DMS79 treated with DMSO at 0.1 percent for 48 hours (cell line): ENCODE results near the gene ATP10A.
"Not testable (repeated sequence)": the region's sequence is repeated elsewhere in the genome, so short reads cannot be mapped to it uniquely, and the experiment has no call there.

Experiments
- DNase-seq: peaks from one replicate; lab custom pipeline; 2025; lab: John Stamatoyannopoulos, UW

The ATP10A gene

DNA sequence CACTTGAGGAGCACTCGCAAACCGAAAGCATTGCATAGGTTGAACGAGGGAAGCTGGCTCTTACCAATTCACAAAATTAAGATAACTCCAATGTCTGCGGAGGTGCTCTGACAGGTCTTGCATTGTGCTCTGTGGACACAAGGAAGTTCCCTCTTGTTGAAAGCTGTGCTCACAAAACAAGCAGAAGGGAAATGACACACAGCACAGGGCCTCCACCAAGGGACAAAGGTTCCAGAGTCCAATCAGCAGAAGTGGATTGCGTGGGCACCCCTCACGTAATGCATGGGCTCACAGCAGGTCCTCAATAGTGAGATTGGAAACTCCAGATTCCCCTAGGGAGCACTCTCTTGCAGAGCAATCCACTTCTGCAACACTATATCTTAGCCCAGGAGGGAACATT, 89.9 kb downstream of the ATP10A start:
- no peak for DNase-seq

DNA sequence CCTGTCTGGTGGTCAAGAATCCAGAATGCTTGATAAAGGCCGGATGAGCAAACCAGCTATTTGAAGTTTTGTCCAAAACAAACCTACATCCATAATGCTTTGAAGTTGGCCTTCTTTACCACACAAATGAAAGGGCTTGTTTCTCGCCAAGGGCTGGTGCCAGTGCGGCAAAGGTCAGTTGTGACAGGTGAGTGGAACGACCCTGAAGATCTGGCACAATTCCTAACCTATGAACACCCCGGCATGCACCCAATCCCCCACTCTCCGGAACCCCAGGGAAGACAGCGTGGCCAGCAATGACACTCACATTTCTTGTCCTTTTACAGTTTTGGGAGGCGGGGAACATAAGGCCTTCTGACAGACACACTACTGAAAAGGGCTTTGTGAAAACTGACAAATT, 90.6 kb downstream of the ATP10A start:
- DNase-seq = no peak

DNA sequence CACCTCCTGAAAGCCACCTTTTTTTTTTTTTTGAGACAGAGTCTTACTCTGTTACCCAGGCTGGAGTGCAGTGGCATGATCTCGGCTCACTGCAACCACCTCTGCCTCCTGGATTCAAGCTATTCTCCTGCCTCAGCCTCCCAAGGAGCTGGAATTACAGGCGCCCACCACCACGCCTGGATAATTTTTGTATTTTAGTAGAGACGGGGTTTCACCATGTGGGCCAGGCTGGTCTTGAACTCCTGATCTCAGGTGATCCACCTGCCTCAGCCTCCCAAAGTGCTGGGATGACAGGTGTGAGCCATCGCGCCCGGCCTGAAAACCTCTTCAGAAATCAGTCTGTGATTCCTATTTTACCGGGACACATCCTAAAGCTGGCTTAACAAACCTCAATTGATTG, 91.4 kb downstream of the ATP10A start:
- DNase-seq = not testable (repeated sequence)

DNA sequence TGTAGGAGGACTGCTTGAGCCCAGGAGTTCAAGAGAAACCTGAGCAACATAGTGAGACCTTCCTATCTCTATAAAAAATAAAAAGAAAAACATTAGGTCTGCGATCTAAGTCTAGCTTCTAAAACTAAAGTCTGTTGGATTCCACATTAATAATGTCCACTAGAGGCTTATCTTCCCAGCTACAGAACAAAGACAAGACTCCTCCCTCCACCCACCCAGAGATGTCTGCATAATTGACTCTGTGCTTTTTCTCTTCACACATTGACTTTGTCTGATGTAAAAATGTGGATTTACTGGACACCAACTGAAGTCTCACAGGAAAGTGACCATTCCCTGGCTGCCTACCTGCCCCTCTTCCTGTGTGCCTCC, 91.8 kb downstream of the ATP10A start:
- DNase-seq = no peak

DNA sequence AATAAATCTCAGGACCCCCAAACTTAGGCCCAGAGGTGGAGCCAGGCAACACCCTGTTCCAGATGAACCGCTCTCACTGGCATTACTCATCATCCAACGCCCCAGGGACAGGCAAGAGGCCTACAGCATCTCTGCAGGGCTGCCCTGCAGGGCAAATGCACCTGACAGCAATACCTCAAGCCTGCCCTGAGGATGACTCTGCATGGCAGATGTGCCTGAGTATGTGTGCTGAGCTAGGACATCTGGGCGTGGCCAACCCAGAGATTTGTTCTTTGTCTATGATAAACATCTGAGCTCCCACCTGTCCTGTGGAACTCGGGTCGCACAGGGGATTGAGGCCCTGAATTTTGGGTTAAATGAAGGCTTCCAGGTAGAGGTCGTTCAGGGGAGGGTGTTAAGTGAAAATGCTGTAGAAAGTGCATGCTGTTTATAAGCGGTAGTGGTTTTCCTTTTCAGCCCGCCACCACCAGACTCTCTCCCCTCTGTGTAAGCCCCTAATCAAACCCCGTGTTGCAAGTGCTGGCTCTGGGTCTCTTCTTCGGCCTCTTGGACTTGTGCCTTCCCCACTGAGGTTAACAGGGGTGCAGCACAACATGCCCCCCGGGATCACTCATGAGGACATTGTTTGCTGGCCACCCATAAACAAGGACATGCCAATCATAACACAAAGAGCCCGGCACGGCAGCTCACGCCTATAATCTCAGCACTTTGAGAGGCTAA, 92.3 kb downstream of the ATP10A start:
- no peak for DNase-seq

DNA sequence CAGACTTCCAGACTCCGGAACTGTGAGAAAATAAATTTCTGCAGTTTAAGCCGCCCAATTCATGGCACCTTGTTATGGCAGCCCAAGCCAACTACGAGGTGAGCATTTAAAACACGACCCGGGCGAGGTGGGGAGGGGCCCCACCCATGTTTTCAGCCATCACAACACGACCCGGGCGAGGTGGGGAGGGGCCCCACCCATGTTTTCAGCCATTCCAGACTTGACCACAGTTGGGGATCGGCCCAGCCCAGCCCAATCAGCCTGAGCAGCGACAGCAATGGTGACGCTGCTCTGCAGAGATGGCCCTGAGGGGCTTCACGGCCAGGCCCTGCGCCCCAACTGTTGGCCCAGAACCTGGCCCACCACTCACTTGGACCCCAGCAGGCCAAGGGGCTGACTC, 93.1 kb downstream of the ATP10A start:
- no peak for DNase-seq

DNA sequence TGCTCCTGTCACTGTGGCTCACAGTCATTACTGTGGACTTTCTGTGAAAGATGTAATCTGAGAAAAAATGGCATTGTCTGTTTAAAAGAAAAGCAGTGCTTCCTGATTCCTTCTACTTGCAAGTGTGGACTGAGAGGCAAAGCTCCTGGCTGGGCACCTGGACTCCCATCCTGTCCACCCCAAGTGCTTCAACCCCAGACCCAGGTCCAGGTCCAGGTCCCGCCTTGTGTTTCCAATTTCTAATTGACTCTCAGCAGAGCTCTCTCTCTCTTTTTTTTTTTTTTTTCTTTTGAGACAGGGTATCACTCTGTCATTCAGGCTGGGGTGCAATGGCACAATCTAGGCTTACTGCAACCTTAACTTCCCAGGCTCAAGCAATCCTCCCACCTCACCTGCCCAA, 94.9 kb downstream of the ATP10A start:
- DNase-seq = no peak

DNA sequence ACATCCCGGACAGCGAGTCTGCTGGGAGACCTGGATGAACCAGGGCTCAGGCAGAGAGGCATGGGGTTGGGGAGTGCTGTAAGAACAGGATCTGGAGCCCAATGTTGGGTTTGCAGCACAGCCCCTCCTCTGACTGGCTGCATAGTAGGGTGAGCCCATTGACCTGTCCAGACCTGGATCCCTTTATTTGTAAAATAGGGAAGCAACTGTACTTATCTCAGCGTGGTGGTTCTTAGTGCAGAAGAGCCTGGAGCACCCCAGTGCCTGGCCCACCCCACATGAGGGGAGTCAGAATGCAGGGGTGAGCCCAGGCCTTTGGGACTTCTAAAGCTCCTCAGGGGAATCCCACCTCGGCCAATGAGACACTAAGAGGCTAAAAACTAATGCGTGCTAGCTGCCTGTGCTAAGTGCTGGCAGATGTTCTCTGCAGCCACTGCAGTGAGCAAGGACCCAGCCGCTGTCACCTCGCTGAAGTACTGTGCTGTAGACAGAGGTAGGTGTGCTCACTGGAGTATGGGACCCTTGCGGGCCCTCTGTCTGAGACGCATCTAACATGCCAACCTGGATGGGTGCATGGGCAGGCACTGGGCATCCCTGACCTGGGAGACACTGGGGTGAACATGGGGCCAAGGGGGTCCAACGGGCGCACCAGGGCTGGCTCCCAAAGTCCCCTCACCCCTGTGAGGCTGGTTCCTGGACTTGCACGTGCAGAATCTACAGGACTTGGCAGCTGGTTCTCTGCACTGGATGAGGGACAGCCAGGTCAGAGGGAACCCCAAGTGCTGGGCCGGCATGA, 95.6 kb downstream of the ATP10A start:
- no peak for DNase-seq

DNA sequence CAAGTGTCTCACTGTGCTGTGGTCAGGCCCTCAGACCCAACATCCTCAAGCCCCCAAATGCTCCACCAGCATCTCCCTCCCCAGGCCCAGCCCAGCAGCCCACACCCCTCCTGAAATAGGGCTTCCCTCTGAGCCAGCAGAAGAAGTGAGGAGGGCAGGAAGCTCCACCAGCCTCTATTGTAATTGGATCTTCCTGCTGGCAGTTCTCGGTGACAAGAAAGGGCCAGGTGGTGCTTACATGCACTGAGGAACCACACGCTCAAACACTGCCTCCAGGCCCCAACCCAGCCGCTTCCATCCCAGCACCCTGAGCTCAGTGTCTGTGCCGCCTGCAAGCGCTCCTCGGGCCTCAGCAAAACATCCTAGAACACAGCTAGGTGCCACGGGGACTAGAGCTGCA, 96.7 kb downstream of the ATP10A start:
- no peak for DNase-seq

DNA sequence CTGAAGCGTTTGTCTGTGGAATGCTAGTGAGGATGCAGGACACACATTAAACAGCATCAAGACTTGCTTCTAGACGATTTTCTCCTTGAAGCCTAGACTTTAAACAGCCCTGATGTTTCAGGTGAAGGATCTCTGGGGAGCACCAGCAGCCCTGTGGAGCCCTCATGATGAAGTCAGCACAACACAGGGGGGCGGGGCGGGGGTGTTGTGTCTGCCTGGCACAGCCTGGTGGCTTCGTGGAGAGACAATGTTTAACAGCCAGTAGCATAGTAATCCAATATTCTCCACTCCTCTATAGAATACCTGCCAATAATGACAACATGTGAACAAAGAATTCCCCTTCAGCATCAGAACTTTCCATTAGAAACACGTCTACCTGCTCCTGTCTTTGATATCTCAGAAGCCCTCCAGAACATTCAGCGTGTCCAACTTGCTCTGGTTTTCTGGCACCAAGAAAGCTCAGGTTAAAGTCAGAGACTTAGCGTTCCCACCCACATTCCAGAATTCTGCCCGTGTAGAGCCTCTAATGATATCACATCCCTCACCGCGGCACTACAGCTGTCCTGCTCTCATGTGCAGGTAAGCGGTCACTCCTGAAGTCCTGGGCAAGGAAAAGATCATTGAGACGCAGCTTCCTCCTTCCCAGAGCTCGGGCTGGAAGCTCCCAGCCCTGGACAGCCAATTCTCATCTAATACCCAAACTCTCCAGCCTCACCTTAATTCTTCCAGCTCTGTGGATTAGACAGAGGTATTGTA, 98.0 kb downstream of the ATP10A start:
- DNase-seq = no peak

DNA sequence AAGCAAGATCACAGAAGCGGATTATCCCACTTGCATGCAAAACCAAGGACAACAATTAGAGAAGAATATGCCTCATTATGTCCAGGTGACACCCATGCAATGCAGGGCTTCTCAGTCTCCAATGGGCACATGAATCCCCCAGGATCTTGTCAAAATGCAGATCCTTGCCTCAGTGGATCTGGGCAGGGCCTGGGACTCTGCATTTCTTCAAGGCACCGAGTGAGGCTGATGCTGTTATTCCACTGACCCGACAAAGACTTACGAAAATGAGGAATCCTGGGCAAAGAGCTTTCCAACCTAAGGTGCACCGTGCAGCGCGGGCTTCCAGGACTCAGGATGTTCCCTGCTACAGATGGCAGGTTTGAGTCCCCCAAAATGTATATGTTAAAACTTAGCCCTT, 99.2 kb downstream of the ATP10A start:
- no peak for DNase-seq

DNA sequence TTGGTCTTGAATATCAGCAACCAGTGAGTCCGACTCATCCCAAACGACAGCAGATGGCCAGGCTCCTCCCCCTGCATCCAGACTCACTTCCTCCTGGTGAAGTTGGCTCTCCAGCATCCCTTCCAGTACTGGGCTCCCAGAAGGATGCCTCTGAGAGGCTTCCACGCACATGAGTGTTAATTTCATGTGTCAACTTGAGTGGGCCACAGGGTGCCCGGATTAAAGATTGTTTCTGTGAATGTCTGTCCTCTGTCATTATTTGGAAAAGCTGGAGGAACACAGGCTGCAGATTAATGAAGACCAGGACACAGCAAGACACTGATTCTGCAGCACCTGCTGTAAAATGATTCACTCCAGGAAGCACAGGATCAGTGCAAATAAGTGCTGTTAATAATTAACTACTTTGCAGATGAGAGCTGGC, 99.8 kb downstream of the ATP10A start:
- DNase-seq = no peak

DNA sequence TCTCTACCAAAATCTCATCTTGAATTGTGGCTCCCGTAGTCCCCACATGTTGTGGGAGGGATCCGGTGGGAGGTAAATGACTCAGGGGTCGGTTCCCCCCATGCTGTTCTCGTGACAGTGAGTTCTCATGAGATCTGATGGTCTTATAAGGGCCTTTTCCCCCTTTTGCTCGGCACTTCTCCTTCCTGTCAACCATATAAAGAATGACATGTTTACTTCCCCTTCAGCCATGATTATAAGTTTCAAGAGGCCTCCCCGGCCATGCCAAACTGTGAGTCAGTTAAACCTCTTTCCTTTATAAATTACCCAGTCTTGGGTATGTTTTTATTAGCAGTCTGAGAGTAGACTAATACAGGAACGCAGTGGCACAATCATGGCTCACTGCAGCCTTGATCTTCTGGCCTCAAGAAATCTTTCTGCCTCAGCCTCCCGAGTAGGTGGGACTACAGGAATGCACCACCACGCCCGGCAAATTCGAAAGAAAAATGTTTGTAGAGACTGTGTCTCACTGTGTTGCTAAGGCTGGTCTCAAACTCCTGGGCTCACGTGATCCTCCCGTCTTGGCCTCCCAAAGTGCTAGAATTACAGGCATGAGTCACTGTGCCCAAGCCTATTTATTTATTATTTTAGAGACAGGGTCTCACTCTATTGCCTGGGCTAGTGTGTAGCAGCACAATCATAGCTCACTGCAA, 101.0 kb downstream of the ATP10A start:
- no peak for DNase-seq

DNA sequence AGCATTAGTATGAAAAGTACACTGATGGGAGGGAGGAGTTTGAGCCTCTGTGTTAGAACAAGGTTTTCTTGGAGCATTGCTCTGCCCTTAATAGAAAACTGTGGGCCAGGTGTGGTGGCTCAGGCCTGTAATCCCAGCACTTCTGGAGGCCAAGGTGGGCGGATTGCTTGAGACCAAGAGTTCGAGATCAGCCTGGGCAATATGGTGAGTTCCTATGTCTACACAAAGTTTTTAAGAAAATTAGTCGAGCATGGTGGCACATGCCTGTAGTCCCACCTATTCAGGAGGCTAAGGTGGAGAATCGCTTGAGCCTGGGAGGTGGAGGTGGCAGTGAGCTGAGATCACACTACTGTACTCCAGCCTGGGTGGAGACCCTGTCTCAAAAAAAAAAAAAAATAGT, 103.7 kb downstream of the ATP10A start:
- no peak for DNase-seq

DNA sequence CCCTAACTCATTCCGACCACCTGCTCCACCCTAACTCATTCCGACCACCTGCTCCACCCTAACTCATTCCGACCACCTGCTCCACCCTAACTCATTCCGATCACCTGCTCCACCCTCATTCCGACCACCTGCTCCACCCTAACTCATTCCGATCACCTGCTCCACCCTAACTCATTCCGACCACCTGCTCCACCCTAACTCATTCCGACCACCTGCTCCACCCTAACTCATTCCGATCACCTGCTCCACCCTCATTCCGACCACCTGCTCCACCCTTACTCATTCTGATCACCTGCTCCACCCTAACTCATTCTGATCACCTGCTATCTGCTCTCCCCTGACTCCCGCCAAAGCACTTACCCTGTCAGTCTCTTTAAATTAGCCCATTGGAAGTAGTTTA, 104.5 kb downstream of the ATP10A start:
- not testable (repeated sequence) for DNase-seq

DNA sequence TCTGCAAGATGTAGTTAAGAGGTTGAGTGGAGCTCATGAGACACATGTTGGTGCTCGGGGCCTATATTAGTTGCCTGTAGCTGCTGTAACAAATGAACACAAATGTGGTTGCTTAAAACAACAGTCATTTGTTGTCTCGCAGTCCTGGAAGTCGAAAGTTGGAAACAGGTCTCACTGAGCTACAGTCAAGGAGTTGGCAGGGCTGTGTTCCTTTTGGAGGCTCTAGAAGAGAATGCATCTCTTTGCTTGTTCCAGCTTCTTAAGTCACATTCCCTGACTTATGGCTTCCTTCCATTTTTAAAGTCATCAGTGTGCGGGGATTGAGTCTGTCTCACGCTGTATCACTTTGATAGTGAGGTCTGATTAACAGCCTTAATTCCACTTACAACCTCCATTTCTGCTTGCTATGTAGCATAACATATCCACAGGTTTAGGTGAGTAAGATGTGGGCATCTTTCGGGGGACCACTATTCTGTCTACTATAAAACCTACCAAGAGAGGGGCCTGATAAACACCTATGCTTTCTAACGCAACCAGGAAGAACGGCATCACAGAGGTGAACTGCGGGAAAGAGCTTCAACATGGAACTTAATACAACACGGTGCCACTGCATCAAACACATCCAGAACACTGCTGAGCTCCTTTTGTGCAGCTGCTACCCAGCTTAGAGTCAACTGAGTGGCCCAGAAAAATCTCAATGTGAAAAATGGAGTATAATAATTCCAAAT, 119.4 kb downstream of the ATP10A start:
- DNase-seq = no peak

DNA sequence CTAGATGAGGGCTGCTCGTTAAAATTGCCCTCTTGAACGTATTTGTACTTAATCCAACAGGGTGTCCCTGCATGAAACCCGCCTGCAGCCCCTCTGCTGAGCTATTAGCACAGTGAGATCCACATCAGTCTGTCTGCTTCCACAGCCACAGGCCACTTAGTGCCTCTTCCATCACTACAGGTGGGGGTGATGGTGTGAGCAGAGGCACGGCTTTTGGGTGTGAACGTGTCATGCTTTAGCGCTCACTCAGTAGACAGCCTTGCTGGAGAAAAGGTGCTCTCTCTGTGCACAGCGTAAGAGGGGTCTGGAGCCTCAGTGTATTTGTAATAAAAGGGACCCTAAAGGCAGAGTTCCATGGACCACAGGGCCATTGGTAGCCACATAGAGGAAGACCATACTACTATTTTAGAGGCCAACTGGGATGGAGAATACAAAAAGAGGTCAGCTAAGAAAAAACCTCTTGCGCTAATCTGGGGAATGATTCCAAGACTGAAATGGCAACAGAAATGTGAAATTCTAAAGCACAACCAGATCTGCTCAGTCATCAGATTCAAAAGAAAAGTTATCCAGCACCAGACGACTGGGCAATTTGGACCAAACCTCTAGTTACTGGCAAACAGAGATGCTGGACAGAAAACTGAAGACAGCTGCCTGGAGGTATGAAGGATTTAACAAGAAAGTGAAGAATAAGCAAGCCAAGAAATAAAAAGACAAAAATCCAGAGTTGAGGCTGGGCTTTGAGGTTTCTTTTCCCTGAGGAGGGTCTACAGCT, 120.2 kb downstream of the ATP10A start:
- DNase-seq = no peak

DNA sequence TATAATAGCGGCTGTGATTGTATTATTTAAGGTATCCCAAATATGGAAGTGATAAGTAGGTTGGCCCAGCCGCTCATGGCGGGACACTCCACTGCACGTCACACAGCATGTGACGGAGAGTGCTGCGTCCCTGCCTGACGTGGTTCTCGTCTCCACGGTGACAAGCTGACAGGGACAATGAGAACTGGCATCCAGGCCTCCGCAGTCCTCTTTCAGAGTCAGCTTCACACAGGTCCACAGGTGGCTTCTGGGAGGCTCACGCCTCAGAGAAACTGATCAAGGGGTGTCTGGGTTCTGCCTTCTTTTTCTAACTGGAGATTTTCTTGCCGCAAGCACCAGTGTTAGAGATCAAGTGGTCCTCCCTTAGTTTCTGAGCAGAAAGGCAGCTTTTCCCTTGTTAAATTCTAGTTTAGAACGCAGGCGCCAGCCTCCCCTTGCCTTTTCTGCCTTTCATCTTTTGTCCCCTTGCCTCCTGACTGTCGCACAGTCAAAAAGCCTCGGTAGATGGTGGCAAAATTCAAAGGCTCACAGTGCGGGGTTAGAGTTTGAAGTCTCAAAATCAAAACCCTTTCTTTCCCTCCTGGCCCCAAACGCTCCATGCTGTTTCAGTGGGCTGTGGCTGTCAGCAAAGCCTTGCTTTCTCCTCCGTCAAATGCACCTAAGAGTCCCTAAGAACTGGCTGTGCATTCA, 120.9 kb downstream of the ATP10A start:
- no peak for DNase-seq

DNA sequence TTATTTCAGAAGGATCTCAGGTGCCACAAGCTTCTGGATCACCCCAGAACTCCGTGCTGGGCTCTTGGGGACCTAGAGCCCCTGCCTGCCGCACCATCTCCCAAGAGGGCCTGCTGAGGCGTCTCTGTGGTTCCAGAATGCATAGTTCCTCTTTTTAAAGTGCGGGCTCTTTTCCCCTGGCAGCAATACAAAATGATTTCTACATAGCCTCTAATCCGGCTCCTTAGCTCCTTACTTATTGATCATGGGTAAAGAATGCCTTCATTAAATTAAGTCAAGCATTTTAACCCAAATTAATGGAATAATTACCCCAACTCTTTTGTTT, 121.9 kb downstream of the ATP10A start:
- DNase-seq = no peak
